Measurements from ENCODE around the gene RERE. TPM values are rescaled to one million over a fixed set of nuclear protein-coding genes. Genes with fewer than 3 reads are reported as not detected.

RERE gene
- total RNA-seq, 1 experiment from 2014 or later: 73.4 TPM

DNA sequence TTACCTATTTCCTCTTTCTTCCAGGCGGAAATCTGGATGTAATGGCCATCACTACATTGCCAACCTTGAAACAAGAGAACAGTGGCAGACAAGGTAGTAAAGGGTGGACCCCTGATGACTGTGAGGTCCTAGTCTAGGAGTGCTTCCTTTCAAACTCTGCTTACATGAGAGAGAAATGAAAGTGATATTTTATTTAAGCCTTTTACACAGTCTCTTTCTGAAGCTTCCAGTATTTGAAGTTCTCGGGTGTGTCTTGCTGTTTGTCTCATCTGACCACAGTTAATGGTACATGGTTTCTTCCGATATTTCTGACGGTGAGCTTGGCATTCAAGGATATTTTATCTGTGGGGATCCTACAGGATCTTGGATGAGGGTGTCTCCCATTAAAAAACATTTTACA, 284.3 kb downstream of the RERE start:
- BruUV-seq (replicated peaks): no TSS peak
- no peak overlapping the region for H3K4me2 ChIP-seq
- H2AFZ ChIP-seq: no peak overlapping the region
- H3K4me3 ChIP-seq: no peak overlapping the region
- H3K9me2 ChIP-seq (ENCODE audit: insufficient read depth): no peaks in the 10 kb centered on the region
- no peaks in the 10 kb centered on the region for H4K20me1 ChIP-seq (ENCODE audit: insufficient read depth)
- TF ChIP-seq EZH2 (IDR thresholded peaks at IDR 0.05; ENCODE audit: low read depth): no peak
- TF ChIP-seq, protein P1, sequence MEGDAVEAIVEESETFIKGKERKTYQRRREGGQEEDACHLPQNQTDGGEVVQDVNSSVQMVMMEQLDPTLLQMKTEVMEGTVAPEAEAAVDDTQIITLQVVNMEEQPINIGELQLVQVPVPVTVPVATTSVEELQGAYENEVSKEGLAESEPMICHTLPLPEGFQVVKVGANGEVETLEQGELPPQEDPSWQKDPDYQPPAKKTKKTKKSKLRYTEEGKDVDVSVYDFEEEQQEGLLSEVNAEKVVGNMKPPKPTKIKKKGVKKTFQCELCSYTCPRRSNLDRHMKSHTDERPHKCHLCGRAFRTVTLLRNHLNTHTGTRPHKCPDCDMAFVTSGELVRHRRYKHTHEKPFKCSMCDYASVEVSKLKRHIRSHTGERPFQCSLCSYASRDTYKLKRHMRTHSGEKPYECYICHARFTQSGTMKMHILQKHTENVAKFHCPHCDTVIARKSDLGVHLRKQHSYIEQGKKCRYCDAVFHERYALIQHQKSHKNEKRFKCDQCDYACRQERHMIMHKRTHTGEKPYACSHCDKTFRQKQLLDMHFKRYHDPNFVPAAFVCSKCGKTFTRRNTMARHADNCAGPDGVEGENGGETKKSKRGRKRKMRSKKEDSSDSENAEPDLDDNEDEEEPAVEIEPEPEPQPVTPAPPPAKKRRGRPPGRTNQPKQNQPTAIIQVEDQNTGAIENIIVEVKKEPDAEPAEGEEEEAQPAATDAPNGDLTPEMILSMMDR (conservative IDR thresholded peaks at IDR 0.05): no peak
- intact Hi-C loops (cut with micrococcal nuclease; ENCODE audit: unreplicated experiment): no loop called here
- CTCF ChIA-PET: no interaction called here
- H3K79me2 ChIP-seq (ENCODE audit: low read depth): no peaks in the 10 kb centered on the region
- H3K27me3 ChIP-seq (ENCODE audit: insufficient read depth, low read depth): no peaks in the 10 kb centered on the region
- no peaks in the 10 kb centered on the region for H3F3A ChIP-seq (ENCODE audit: insufficient read depth, low read depth)
- H3K36me3 ChIP-seq (ENCODE audit: low read depth): no peaks in the 10 kb centered on the region
- no peaks in the 10 kb centered on the region for H3K9me3 ChIP-seq (ENCODE audit: insufficient read depth, low read depth)
- H3K4me1 ChIP-seq (replicated peaks; ENCODE audit: insufficient read depth): no peaks in the 10 kb centered on the region
- no peak for DNase-seq
- no peak overlapping the region for H3K27ac ChIP-seq
- POLR2A ChIA-PET (ENCODE audit: unreplicated experiment): interaction anchor here (0.5 to 0.6 kb wide), 2 partner anchors 61 to 97 kb away, joined by 4 to 7 read pairs; no protein-coding TSS in a partner anchor

DNA sequence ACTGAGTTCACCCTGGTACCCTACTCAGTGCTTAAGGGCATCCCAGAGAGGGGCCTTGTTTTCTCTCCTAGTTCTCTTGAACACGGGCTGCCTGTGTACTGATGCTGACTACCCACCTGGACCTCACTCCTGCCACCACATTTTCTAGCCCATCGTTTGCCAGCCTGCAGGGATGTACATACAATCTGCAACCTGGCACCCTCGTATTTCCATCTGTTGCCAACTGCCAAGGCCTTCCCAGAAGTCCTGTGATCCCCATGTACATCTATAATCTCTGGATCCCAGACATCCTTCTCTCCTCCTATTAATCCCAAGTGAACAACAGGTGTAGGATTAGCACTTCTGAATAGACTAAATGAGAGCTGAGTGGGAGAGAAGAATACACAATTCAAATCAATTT, 287.5 kb downstream of the RERE start:
- POLR2A ChIA-PET (ENCODE audit: unreplicated experiment): no interaction called here
- peaks cover 15% of the 10 kb centered on the region; the same call in 1 of the 2 replicates for H3F3A ChIP-seq (ENCODE audit: insufficient read depth, low read depth)
- no peaks in the 10 kb centered on the region for H3K9me3 ChIP-seq (ENCODE audit: insufficient read depth, low read depth)
- DNase-seq: no peak
- no peak overlapping the region for H3K4me2 ChIP-seq
- no peaks in the 10 kb centered on the region for H4K20me1 ChIP-seq (ENCODE audit: insufficient read depth)
- TF ChIP-seq, protein P1 (conservative IDR thresholded peaks at IDR 0.05): no peak
- no peak for TF ChIP-seq EZH2 (IDR thresholded peaks at IDR 0.05; ENCODE audit: low read depth)
- no peak overlapping the region for H3K27ac ChIP-seq
- no peak overlapping the region for H3K4me3 ChIP-seq
- no peaks in the 10 kb centered on the region for H3K36me3 ChIP-seq (ENCODE audit: low read depth)
- BruUV-seq (replicated peaks): no TSS peak
- no peak overlapping the region for H2AFZ ChIP-seq
- intact Hi-C loops (cut with micrococcal nuclease; ENCODE audit: unreplicated experiment): no loop called here
- no peaks in the 10 kb centered on the region for H3K79me2 ChIP-seq (ENCODE audit: low read depth)
- CTCF ChIA-PET: no interaction called here
- H3K9me2 ChIP-seq (ENCODE audit: insufficient read depth): no peaks in the 10 kb centered on the region
- peaks cover 9% of the 10 kb centered on the region for H3K4me1 ChIP-seq (replicated peaks; ENCODE audit: insufficient read depth)
- H3K27me3 ChIP-seq (ENCODE audit: insufficient read depth, low read depth): no peaks in the 10 kb centered on the region

DNA sequence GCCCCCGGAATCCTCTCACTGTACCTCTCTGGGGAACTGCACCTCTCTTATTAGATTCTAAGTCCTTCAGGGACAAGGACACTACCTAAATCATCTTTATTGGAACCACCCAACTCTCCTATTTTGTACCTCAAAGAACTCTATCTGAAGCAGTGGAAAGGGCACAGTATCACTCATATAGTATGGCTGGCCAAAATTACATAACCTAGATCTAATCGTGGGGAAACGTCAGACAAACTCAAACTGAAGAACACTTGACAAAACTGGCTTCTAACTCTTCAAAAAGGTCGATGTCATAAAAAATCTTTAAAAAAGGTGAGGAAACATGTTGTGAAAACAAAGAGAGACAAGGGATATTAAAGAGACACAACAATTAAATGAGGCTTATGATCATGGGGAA, 289.5 kb downstream of the RERE start:
- H2AFZ ChIP-seq: no peak overlapping the region
- no TSS peak for BruUV-seq (replicated peaks)
- ChIA-PET CTCF (no interaction called here), POLR2A (ENCODE audit: unreplicated experiment) (no interaction called here)
- H3K4me2 ChIP-seq: no peak overlapping the region
- peaks cover 19% of the 10 kb centered on the region for H3K79me2 ChIP-seq (ENCODE audit: low read depth)
- 0 out of 2 replicates have a peak, but pooled peaks cover 3% of the 10 kb centered on the region for H4K20me1 ChIP-seq (ENCODE audit: insufficient read depth)
- no peaks in the 10 kb centered on the region for H3K27me3 ChIP-seq (ENCODE audit: insufficient read depth, low read depth)
- H3K36me3 ChIP-seq (ENCODE audit: low read depth): no peaks in the 10 kb centered on the region
- no peak overlapping the region for H3K4me3 ChIP-seq
- no peak overlapping the region for H3K27ac ChIP-seq
- H3K9me3 ChIP-seq (ENCODE audit: insufficient read depth, low read depth): no peaks in the 10 kb centered on the region
- no peak for TF ChIP-seq EZH2 (IDR thresholded peaks at IDR 0.05; ENCODE audit: low read depth)
- TF ChIP-seq, protein P1 (conservative IDR thresholded peaks at IDR 0.05): no peak
- peaks cover 20% of the 10 kb centered on the region; the same call in 1 of the 2 replicates for H3F3A ChIP-seq (ENCODE audit: insufficient read depth, low read depth)
- peaks cover 18% of the 10 kb centered on the region for H3K4me1 ChIP-seq (replicated peaks; ENCODE audit: insufficient read depth)
- intact Hi-C loops (cut with micrococcal nuclease; ENCODE audit: unreplicated experiment): no loop called here
- DNase-seq: no peak
- no peaks in the 10 kb centered on the region for H3K9me2 ChIP-seq (ENCODE audit: insufficient read depth)

Measured in PC-9 (cell line).